OCI-LY1 (cell line): ENCODE data around the gene PRKCB.

Source experiments
- H2AFZ ChIP-seq: fragments of 200-600 bp; sonication (generic), shearing (Covaris generic); 2 replicates; pipeline ENCODE4 v1.6.0; 2014; ENCODE audit warnings: antibody characterized with exemption, mild to moderate bottlenecking, low read length
- H3F3A ChIP-seq: fragments of 200-600 bp; sonication (generic), shearing (Covaris generic); 2 replicates; pipeline ENCODE4 v1.6.0; 2014; ENCODE audit warnings: mild to moderate bottlenecking, antibody characterized with exemption, low read length, moderate library complexity; ENCODE audit not compliant: insufficient read depth
- H3K27ac ChIP-seq: fragments of 200-600 bp; sonication (generic); 2 replicates; pipeline ENCODE4 v1.5.1; 2014; ENCODE audit warnings: low read length, mixed run types, mild to moderate bottlenecking, low read depth; ENCODE audit not compliant: poor library complexity, severe bottlenecking
- H3K27me3 ChIP-seq: fragments of 200-600 bp; sonication (generic); 2 replicates; pipeline ENCODE4 v1.6.0; 2014; ENCODE audit warnings: antibody characterized with exemption, mild to moderate bottlenecking, low read length, moderate library complexity; ENCODE audit not compliant: insufficient read depth
- H3K36me3 ChIP-seq: fragments of 200-600 bp; sonication (generic); 2 replicates; pipeline ENCODE4 v1.6.1; 2014; ENCODE audit warnings: mild to moderate bottlenecking, antibody characterized with exemption, low read length, moderate library complexity, mixed read lengths; ENCODE audit not compliant: insufficient read depth
- H3K4me1 ChIP-seq: fragments of 200-600 bp; sonication (generic); 2 replicates; pipeline ENCODE4 v1.5.1; 2014; ENCODE audit warnings: mild to moderate bottlenecking, low read length, moderate library complexity; ENCODE audit not compliant: insufficient read depth, severe bottlenecking
- H3K4me2 ChIP-seq: fragments of 200-600 bp; sonication (generic), shearing (Covaris generic); 2 replicates; pipeline ENCODE4 v1.6.1; 2014; ENCODE audit warnings: low read length
- H3K4me3 ChIP-seq: fragments of 200-600 bp; sonication (generic); 2 replicates; pipeline ENCODE4 v1.5.1; 2014; ENCODE audit warnings: low read length, low read depth, mild to moderate bottlenecking, mixed read lengths; ENCODE audit not compliant: poor library complexity, severe bottlenecking
- H3K79me2 ChIP-seq: fragments of 200-600 bp; shearing (Covaris generic); 2 replicates; pipeline ENCODE4 v1.6.1; 2016; ENCODE audit warnings: mixed run types, low read length, mixed read lengths; ENCODE audit not compliant: insufficient read depth
- H3K9ac ChIP-seq: fragments of 200-600 bp; sonication (generic), shearing (Covaris generic); 2 replicates; pipeline ENCODE4 v1.6.1; 2014; ENCODE audit warnings: mild to moderate bottlenecking, low read length, mixed read lengths
- H3K9me2 ChIP-seq: fragments of 200-600 bp; sonication (generic), shearing (Covaris generic); 2 replicates; pipeline ENCODE4 v1.6.1; 2014; ENCODE audit warnings: low read depth, mild to moderate bottlenecking, low read length, mixed read lengths
- H3K9me3 ChIP-seq: fragments of 200-600 bp; shearing (Covaris generic); 2 replicates; pipeline ENCODE4 v1.6.1; 2014; ENCODE audit warnings: low read length, mixed read lengths
- H4K20me1 ChIP-seq: fragments of 200-600 bp; sonication (generic), shearing (Covaris generic); 2 replicates; pipeline ENCODE4 v1.6.0; 2016; ENCODE audit warnings: mild to moderate bottlenecking, low read length; ENCODE audit not compliant: insufficient read depth
- CTCF ChIP-seq: fragments of 200-600 bp; sonication (generic), shearing (Covaris generic); IDR thresholded peaks from 2 replicates; pipeline ENCODE4 v1.5.1; 2017; ENCODE audit warnings: mild to moderate bottlenecking, antibody characterized with exemption, low read length, moderate library complexity, mixed read lengths
- EZH2 ChIP-seq: fragments of 200-600 bp; sonication (generic), shearing (Covaris generic); IDR thresholded peaks from 2 replicates; pipeline ENCODE4 v1.8.0; 2017; ENCODE audit warnings: borderline replicate concordance, mixed run types, mild to moderate bottlenecking, antibody characterized with exemption, low read length, moderate library complexity, mixed read lengths

Gene PRKCB

GRCh38 chr16:24001710-24002109 lies 165.9 kb downstream of the PRKCB start:
- H3F3A ChIP-seq, result no peaks in the 10 kb centered on the region
- H3K9me3 ChIP-seq, result no peaks in the 10 kb centered on the region
- no peak overlapping the region for H3K9ac ChIP-seq
- no peaks in the 10 kb centered on the region for H3K9me2 ChIP-seq
- no peak for TF ChIP-seq EZH2
- TF ChIP-seq CTCF, result no peak
- H3K4me1 ChIP-seq, result no peaks in the 10 kb centered on the region
- no peak overlapping the region for H3K27ac ChIP-seq
- H3K4me2 ChIP-seq, result no peak overlapping the region
- H4K20me1 ChIP-seq, result no peaks in the 10 kb centered on the region
- no peaks in the 10 kb centered on the region for H3K36me3 ChIP-seq
- H2AFZ ChIP-seq, result no peak overlapping the region
- H3K27me3 ChIP-seq, result no peaks in the 10 kb centered on the region
- H3K4me3 ChIP-seq, result no peak overlapping the region
- no peaks in the 10 kb centered on the region for H3K79me2 ChIP-seq

GRCh38 chr16:24002619-24003018 lies 166.8 kb downstream of the PRKCB start:
- Histone ChIP-seq H3K4me2 (no peak overlapping the region), H3K9me3 (no peaks in the 10 kb centered on the region), H2AFZ (no peak overlapping the region), H3K79me2 (no peaks in the 10 kb centered on the region), H3K9ac (no peak overlapping the region), H3K27me3 (no peaks in the 10 kb centered on the region), H3K4me1 (no peaks in the 10 kb centered on the region), H3K36me3 (no peaks in the 10 kb centered on the region), H3K4me3 (no peak overlapping the region), H4K20me1 (no peaks in the 10 kb centered on the region), H3K27ac (no peak overlapping the region), H3K9me2 (no peaks in the 10 kb centered on the region), H3F3A (no peaks in the 10 kb centered on the region)
- no peak for TF ChIP-seq CTCF
- no peak for TF ChIP-seq EZH2

DNA sequence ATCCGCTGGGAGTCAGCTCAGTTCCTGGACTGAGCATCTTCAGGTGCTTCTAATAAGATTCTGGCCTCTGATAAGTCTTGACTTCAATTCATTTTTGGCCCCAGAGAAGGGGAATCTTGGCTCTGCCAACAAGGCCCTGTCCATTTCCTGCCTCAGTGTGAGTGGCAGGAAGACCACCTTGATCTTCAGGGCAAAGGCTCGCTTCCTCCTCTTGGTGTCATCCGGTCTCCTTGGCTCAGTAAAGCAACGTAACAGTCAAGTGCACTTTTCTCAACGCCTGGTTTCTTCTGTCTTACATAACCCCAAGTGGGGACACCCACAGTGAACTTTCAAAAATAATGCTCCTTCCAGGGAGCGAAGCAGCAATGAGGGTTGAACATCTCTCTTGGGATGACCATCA lies 169.8 kb downstream of the PRKCB start:
- Histone ChIP-seq H3K4me2 (no peak overlapping the region), H3K9me2 (no peaks in the 10 kb centered on the region), H3K4me1 (peaks cover 8% of the 10 kb centered on the region), H3K27me3 (no peaks in the 10 kb centered on the region), H4K20me1 (no peaks in the 10 kb centered on the region), H3K4me3 (no peak overlapping the region), H3K27ac (no peak overlapping the region), H2AFZ (no peak overlapping the region), H3K36me3 (no peaks in the 10 kb centered on the region), H3K79me2 (no peaks in the 10 kb centered on the region), H3K9ac (no peak overlapping the region), H3F3A (no peaks in the 10 kb centered on the region), H3K9me3 (no peaks in the 10 kb centered on the region)
- TF ChIP-seq EZH2, result no peak
- no peak for TF ChIP-seq CTCF
